ENCODE data around the gene SMOC1.

The SMOC1 gene

DNA sequence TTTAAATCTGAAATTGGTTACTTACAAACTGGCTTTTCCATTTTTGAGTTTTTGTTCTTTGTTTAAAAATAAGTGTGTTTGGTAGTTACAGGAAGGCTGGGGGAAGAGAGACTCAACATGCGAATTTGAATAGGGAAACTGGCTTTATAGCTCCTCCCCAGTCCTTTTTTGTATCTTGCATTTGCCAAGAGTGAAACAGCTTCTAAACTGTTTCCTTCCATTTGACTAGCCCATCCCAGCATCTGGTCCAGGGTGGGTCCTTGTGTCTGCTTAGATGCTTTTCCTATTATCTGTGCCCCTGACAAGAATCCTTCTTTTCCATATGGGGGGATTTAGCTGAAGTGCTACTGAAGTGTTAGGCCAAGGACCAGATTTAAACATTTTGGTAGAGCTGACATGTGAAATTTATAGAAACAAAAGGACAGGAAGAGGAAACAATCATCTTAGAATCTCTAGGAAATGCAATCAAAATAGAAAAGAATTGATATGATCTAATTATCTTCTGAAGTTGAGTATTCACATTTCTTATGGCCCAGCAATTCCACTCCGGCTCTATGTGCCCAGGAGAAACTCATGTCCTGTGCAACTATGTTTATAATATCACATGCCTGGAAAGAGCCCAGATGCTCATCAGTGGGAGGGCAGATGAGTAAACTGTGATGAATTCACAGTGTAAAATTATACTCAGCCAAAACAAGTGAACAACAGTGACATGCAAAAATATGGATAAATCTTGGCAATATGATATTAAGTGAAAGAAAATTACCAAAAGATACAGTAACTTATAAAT lies 7.4 kb downstream of the SMOC1 start:
- DNase-seq (ENCODE audit: extremely low spot score): no peak
- ChIA-PET CTCF (interaction anchor here (2.3 kb wide), 1 partner anchor 9 kb away, joined by 10 read pairs; no protein-coding TSS in a partner anchor), POLR2A (interaction anchor here (1.0 kb wide), 2 partner anchors 30 to 134 kb away, joined by 3 read pairs; no protein-coding TSS in a partner anchor)
- TF ChIP-seq FOXK2 (IDR thresholded peaks at IDR 0.05) (no peak), SUZ12 (IDR thresholded peaks at IDR 0.05) (no peak), BHLHE40 (IDR thresholded peaks at IDR 0.05; ENCODE audit: borderline replicate concordance) (no peak)

DNA sequence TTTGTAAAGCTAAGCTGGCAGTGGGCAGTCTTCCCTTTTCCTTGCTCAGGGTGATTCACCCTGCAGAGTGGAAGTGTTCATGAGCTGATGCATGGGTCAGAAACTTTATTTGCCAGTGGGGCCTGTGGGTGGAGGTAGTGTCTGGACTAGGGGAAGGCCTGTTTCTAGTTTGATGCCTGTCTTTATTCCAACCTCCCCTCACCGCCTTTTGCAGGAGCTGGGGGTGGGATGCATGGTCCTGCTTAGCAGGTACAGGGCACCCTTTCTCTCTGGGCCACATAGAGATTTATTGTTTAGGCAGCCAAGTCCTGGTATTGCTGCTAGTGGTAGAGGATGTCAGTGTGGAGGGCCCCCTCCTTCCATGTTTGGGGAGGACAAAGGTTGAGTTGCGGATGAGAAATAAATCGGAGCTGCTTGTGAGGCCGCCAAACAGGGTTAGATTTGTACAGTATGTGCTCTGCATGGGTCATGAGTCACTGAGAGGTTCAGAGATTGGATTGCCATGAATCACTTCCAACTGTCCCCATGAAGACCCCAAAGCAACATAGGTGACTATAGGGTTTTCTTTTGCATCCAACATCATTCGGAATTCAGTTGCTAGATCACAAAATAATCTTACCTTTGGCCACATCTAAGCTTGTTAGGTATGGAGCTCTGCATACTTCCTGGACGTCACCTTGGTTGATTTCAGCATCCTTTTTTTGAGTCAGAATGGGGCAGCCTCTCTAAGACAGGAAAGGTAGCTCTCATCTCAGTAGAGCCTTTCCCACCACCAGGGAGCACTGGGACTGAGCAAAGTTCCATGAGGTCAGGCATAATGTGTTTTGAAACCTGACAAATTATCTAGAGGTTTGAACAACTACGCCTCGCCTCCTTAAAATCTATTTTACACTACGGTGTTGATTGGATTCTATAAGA lies 8.8 kb downstream of the SMOC1 start:
- CTCF ChIA-PET: interaction anchor here (0.7 to 2.3 kb wide), 2 partner anchors 10 to 13 kb away, joined by 6 to 10 read pairs; no protein-coding TSS in a partner anchor
- no peak for DNase-seq (ENCODE audit: extremely low spot score)
- TF ChIP-seq FOXM1 (IDR thresholded peaks at IDR 0.05; ENCODE audit: borderline replicate concordance): no peak
- no peak for TF ChIP-seq ELF4 (IDR thresholded peaks at IDR 0.05)
- no peak for TF ChIP-seq FOXK2 (IDR thresholded peaks at IDR 0.05)
- TF ChIP-seq BHLHE40 (IDR thresholded peaks at IDR 0.05; ENCODE audit: borderline replicate concordance): no peak
- no peak for TF ChIP-seq TARDBP (IDR thresholded peaks at IDR 0.05)
- POLR2A ChIA-PET: interaction anchor here (1.0 to 1.7 kb wide), 2 partner anchors 9 to 133 kb away, joined by 3 to 10 read pairs; partner anchors contain the start of gene SMOC1

DNA sequence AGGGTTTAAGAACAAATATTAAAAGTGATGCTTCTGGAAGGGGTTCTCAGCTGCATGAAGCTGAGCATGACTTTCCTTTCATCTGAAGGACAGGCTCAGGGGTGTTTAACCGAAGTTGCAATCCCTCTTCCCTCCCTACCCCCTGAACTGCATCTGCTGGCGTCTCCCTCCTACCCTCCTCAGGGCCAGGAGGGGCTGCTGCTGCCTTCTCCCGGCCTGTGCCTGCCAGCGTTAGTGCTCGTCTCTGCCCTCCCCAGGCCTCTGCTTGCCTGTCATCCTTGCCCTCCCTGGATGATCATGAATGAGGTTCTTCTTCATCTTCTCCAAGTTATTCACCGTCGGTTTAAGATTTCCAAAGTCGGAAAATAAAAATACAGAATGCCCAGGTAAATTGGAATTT lies 12.2 kb downstream of the SMOC1 start:
- TF ChIP-seq FOXK2 (IDR thresholded peaks at IDR 0.05) (no peak), ZNF384 (IDR thresholded peaks at IDR 0.05) (no peak), ELF4 (IDR thresholded peaks at IDR 0.05) (no peak), LEF1 (IDR thresholded peaks at IDR 0.05; ENCODE audit: borderline replicate concordance) (no peak), HDGF (IDR thresholded peaks at IDR 0.05; ENCODE audit: borderline replicate concordance) (no peak), FOXA1 (IDR thresholded peaks at IDR 0.05) (no peak), BHLHE40 (IDR thresholded peaks at IDR 0.05; ENCODE audit: borderline replicate concordance) (no peak), ARNT (IDR thresholded peaks at IDR 0.05) (no peak), SUZ12 (IDR thresholded peaks at IDR 0.05) (no peak), FOXM1 (IDR thresholded peaks at IDR 0.05; ENCODE audit: borderline replicate concordance) (no peak), CTBP1 (IDR thresholded peaks at IDR 0.05; ENCODE audit: borderline replicate concordance) (no peak), L3MBTL2 (conservative IDR thresholded peaks at IDR 0.05) (no peak), TARDBP (IDR thresholded peaks at IDR 0.05) (no peak), NFRKB (IDR thresholded peaks at IDR 0.05) (no peak), SP1 (IDR thresholded peaks at IDR 0.05) (no peak)
- TF ChIP-seq, protein P1, sequence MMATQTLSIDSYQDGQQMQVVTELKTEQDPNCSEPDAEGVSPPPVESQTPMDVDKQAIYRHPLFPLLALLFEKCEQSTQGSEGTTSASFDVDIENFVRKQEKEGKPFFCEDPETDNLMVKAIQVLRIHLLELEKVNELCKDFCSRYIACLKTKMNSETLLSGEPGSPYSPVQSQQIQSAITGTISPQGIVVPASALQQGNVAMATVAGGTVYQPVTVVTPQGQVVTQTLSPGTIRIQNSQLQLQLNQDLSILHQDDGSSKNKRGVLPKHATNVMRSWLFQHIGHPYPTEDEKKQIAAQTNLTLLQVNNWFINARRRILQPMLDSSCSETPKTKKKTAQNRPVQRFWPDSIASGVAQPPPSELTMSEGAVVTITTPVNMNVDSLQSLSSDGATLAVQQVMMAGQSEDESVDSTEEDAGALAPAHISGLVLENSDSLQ (IDR thresholded peaks at IDR 0.05): no peak
- POLR2A ChIA-PET: no interaction called here
- no peak for DNase-seq (ENCODE audit: extremely low spot score)
- CTCF ChIA-PET: no interaction called here

DNA sequence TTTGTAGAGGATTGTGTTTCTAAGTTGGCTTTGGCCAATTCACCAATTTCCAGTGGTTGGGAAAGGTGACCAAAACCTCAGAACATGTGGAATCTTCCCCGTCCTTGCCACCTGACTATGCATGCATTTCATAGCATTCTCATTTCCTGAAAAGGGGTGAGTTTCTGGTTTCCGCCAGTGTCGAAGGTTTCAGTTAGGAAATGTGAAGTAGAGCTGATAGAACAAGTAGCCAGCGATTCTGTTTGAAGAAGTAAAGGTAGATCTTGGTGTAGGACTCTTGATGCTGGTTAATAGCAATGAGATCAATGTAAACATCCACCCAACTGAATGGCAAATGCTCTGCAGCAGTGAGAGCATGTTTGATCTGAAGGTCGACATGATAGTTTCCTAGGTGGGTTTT lies 15.9 kb downstream of the SMOC1 start:
- no peak for DNase-seq (ENCODE audit: extremely low spot score)
- ChIA-PET POLR2A (interaction anchor here (1.9 kb wide), 1 partner anchor 16 kb away, joined by 7 read pairs; the partner anchor contains the start of gene SMOC1), CTCF (no interaction called here)
- no peak for TF ChIP-seq FOXK2 (IDR thresholded peaks at IDR 0.05)

DNA sequence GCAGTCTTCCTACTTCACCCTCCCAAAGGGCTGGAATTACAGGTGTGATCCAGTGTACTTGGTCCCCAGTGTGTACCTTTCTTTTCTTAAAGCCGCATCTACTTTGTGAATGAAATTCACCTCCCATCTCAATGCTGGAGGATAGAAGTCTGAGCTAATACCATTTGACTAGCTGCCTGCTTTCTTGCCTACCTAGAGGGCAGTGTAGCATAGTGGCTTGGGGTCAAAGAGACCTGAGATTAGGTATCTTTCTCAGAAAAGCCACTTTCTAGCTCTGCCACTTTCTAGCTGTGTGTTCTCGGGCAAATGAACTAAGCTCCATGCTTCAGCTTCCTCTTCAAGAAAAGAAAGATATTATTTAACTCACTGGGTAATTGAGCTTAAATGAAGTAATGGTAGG lies 16.9 kb downstream of the SMOC1 start:
- TF ChIP-seq SP1 (IDR thresholded peaks at IDR 0.05) (no peak), ARNT (IDR thresholded peaks at IDR 0.05) (no peak), FOXK2 (IDR thresholded peaks at IDR 0.05) (no peak), LEF1 (IDR thresholded peaks at IDR 0.05; ENCODE audit: borderline replicate concordance) (no peak), L3MBTL2 (conservative IDR thresholded peaks at IDR 0.05) (no peak), SUZ12 (IDR thresholded peaks at IDR 0.05) (no peak), ZNF384 (IDR thresholded peaks at IDR 0.05) (no peak), BHLHE40 (IDR thresholded peaks at IDR 0.05; ENCODE audit: borderline replicate concordance) (no peak), FOXM1 (IDR thresholded peaks at IDR 0.05; ENCODE audit: borderline replicate concordance) (no peak), NFRKB (IDR thresholded peaks at IDR 0.05) (no peak), FOXA1 (IDR thresholded peaks at IDR 0.05) (no peak), HDGF (IDR thresholded peaks at IDR 0.05; ENCODE audit: borderline replicate concordance) (no peak), CTBP1 (IDR thresholded peaks at IDR 0.05; ENCODE audit: borderline replicate concordance) (no peak), TARDBP (IDR thresholded peaks at IDR 0.05) (no peak), ELF4 (IDR thresholded peaks at IDR 0.05) (no peak)
- TF ChIP-seq, protein P1 (IDR thresholded peaks at IDR 0.05): no peak
- DNase-seq (ENCODE audit: extremely low spot score): no peak
- CTCF ChIA-PET: interaction anchor here (0.6 kb wide), 1 partner anchor 21 kb away, joined by 6 read pairs; no protein-coding TSS in a partner anchor
- POLR2A ChIA-PET: interaction anchor here (0.6 to 1.9 kb wide), 2 partner anchors 15 to 17 kb away, joined by 3 to 7 read pairs; partner anchors contain the start of gene SMOC1

DNA sequence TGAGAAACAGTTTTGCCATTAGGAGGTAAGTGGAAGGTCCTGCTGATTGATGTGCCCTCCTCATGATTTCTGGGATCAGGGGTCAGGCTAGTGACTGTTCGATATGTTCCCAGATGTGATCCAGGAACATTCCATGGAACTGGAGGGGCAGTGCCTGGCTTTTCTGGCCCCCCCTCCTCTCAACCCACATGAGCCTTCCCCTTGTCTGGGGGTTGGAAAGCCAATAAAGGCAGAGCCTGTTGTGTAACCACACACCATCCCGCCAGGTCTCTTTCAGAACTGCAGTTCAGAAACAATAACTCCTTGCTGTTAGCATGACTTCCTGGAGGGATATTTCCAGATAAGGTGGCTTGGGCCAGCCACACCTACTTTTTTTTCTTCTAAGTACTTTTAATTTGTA lies 17.8 kb downstream of the SMOC1 start:
- ChIA-PET CTCF (interaction anchor here (0.5 kb wide), 1 partner anchor 143 kb away, joined by 4 read pairs; no protein-coding TSS in a partner anchor), POLR2A (interaction anchor here (0.6 to 1.9 kb wide), 2 partner anchors 16 to 17 kb away, joined by 3 to 7 read pairs; partner anchors contain the start of gene SMOC1)
- DNase-seq (ENCODE audit: extremely low spot score): no peak
- TF ChIP-seq BHLHE40 (IDR thresholded peaks at IDR 0.05; ENCODE audit: borderline replicate concordance) (no peak), HDGF (IDR thresholded peaks at IDR 0.05; ENCODE audit: borderline replicate concordance) (no peak), ELF4 (IDR thresholded peaks at IDR 0.05) (no peak), ZNF384 (IDR thresholded peaks at IDR 0.05) (no peak), NFRKB (IDR thresholded peaks at IDR 0.05) (no peak), FOXK2 (IDR thresholded peaks at IDR 0.05) (no peak)
- TF ChIP-seq, protein P1 (IDR thresholded peaks at IDR 0.05): no peak
